SHP77 treated with DMSO at 0.1 percent for 48 hours (cell line): ENCODE results near the gene VPS45.
A peak's percentile ranks its signal among the peaks of the same experiment; 100 is the strongest.
"Not testable (repeated sequence)": the region's sequence is repeated elsewhere in the genome, so short reads cannot be mapped to it uniquely, and the experiment has no call there.

Experiments used
- DNase-seq: peaks from one replicate; lab custom pipeline; 2025; lab: John Stamatoyannopoulos, UW

Gene VPS45

GRCh38 chr1:150160964-150161621 lies 93.5 kb downstream of the VPS45 start:
- no peak for DNase-seq

GRCh38 chr1:150161747-150162581 lies 94.4 kb downstream of the VPS45 start:
- DNase-seq, result no peak

- no peak for DNase-seq
These were observed 94.9 kb downstream of the VPS45 start for GRCh38 chr1:150162582-150162861.

- peak; percentile 76 for DNase-seq
These were observed 95.5 kb downstream of the VPS45 start for GRCh38 chr1:150162862-150163706.

GRCh38 chr1:150164224-150164623 lies 96.6 kb downstream of the VPS45 start:
- DNase-seq, result no peak

GRCh38 chr1:150164779-150165178 lies 97.2 kb downstream of the VPS45 start:
- DNase-seq, result no peak

- DNase-seq, result peak; percentile 44
These were observed 98.3 kb downstream of the VPS45 start for GRCh38 chr1:150165622-150166612.

GRCh38 chr1:150168960-150169601 lies 101.5 kb downstream of the VPS45 start:
- DNase-seq, result peak; percentile 60

- DNase-seq, result no peak
These were observed 104.2 kb downstream of the VPS45 start for GRCh38 chr1:150171801-150172200.

- no peak for DNase-seq
These were observed 105.6 kb downstream of the VPS45 start for GRCh38 chr1:150173141-150173585.

GRCh38 chr1:150176593-150176992 lies 109.0 kb downstream of the VPS45 start:
- no peak for DNase-seq

GRCh38 chr1:150178548-150178947 lies 111.0 kb downstream of the VPS45 start:
- DNase-seq, result no peak

- DNase-seq, result no peak
These were observed 112.3 kb downstream of the VPS45 start for GRCh38 chr1:150179867-150180266.

- no peak for DNase-seq
These were observed 112.9 kb downstream of the VPS45 start for GRCh38 chr1:150180474-150180873.

- DNase-seq, result no peak
These were observed 114.7 kb downstream of the VPS45 start for GRCh38 chr1:150182247-150182646.

- DNase-seq, result no peak
These were observed 115.5 kb downstream of the VPS45 start for GRCh38 chr1:150183061-150183460.

- DNase-seq, result no peak
These were observed 117.9 kb downstream of the VPS45 start for GRCh38 chr1:150185481-150185880.

GRCh38 chr1:150186438-150186788 lies 118.8 kb downstream of the VPS45 start:
- not testable (repeated sequence) for DNase-seq

- DNase-seq, result peak; percentile 82
These were observed 119.4 kb downstream of the VPS45 start for GRCh38 chr1:150186789-150187559.

- DNase-seq, result no peak
These were observed 120.0 kb downstream of the VPS45 start for GRCh38 chr1:150187560-150187931.
